ENCODE results near the gene TSPAN5.
"Not testable (repeated sequence)": the region's sequence is repeated elsewhere in the genome, so short reads cannot be mapped to it uniquely, and the experiment has no call there.

The TSPAN5 gene

DNA sequence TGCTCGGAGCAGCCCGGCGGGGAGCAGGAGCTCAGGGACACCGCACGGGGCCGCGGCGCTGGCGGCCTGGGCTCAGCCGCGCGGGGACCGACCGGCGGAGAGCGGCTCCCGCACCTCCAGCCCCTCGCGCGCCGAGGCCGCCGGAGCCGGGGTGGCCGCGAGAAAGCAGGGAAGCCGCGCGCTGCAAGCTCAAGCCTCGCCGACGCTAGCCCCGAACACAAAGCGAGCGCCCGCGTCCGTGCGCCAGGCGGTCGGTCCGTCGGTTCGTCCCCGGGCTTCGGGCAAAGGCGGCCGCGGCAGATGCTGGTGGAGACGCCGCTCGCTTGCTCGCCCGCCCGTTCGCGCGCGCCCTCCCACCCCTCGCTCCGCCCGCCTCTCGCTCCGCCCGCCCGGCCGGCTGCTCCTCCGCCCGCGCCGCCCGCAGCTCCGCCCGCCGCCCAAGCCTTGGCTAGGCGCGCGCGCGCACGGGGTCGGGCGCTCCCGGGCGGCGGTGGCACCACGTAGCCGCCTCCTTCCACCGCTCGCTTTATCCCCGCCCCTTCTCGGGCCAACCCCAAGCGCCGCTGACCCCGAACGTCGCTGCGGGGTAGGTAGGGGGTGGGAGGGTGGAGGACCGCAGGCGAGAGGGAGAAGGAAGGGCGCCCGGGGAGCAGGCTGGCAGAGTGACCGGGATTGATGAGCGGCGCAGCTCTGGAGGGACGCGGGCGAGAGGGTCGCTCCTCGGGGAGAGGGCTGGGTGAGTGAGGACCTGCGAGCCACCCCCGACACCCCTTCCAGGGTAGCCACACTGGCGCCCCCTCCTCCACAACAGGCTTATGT lies at the start of gene TSPAN5:
TSS of gene TSPAN5 (minus strand) at position 325 of the 819 bp plus-strand sequence.
- DNase-seq (ENCODE audit: low spot score): peak; percentile 93

DNA sequence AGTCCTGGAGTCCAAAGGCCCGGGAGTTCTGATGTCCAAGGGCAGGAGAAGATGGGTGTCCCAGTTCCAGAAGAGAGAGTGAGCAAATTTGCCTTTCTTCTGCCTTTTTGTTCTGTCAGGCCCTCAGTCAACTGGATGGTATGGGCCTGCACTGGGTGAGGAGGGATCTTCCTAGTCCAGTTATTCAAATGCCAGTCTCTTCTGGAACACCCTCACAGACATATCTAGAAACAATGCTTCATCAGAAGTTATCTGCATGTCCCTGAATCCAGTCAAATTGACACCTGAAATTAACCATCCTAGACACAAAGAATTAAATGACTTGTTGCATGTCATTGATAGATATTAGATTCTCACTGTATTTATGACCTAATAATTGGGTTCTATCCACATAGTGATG lies 48.5 kb upstream of the TSPAN5 start:
- DNase-seq (ENCODE audit: low spot score): no peak

DNA sequence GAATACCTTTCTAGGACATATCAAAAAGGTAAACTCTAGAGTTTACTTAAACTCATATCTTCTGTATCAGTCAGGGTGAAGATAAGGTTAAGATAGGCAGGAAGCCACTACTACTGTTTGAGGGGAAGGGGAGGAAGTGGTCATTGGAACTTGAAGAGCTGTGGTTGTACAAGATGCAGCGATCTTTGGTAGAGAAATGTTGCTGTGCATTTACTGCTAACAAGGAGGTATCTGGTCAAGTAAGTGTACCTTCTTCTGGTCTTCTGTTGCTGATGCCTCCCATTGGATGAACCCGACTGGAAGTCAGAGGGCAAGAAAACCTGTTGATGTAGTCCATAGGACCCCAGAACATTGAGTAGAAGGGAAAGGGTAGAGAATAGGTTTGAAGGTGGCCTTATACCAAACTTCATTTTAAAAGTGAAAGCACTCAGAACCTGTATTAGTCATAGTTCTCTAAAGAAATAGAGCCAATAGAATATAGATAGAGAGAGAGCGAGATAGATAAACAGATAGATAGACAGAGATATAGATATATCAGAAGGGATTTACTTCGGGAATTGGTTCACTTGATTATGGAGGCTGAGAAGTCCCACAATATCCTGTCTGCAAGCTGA lies 47.9 kb upstream of the TSPAN5 start:
- no peak for DNase-seq (ENCODE audit: low spot score)

DNA sequence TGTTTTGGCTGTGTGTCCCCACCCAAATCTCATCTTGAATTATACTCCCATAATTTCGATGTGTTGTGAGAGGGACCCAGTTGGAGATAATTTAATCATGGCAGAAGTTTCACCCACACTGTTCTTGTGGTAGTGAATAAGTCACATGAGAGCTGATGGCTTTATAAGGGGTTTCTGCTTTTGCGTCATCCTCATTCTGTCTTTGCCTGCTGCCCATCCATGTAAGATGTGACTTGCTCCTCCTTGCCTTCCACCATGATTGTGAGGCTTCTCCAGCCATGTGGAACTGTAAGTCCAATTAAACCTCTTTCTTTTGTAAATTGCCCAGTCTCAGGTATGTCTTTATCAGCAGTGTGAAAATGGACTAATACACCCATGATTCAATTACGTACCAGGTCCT lies 47.2 kb upstream of the TSPAN5 start:
- DNase-seq (ENCODE audit: low spot score): not testable (repeated sequence)

DNA sequence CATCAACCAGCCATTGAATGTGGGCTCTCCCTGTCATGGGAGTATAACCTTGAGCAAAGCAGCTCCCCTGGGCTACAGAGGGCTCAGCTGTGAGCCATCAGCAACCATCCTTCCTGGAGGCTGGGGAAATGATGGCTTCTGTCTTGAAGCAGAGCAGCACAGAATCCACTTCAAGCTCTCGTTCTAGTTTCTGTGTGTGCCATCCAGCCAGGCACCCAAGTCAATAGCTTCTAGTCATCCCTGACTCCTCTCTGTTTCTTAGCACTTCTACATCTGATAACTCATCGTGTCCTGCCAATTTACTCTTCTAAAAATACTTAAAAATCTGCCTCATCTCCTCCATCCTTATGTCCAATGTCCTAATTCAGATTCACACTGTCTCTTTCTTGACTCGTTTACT lies 42.2 kb upstream of the TSPAN5 start:
- no peak for DNase-seq (ENCODE audit: low spot score)

DNA sequence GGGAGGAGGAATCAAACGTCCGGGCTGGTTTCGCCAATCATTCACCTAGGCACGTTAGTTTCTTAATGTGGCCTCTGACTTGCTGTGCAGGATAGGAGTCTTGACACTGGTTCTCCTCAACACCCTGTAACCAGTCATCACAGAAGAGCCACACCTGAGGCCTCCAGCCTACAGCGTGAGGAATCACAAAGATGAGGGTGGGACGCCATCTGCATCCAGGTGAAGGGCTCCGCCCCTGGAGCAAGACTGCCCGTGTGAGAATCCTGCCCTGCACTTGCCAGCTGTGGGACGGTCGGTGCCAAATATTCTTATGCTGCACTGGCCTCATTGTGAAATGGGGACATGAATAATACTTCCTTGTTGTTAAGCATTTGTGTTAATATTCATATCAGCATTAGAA lies 35.7 kb upstream of the TSPAN5 start:
- DNase-seq (ENCODE audit: low spot score): no peak

DNA sequence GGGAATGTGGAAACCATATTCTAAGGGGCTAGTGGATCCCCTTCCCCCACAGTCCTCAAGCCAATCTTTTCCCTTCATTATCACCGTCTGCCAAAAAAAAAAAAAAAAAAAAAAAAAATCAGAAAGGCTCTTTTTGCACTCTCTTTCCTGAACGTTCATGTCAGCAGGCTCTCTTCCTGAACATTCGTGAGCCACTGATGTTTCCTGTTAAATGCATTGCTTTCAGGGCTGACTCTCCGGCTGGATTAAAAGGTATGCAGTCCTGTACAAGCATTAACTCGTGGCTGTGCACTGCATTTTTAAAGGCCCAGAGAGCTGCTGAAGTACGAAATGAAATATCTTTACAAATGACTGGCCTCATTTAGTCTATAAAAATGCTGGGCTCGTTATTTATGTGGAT lies 34.0 kb upstream of the TSPAN5 start:
- DNase-seq (ENCODE audit: low spot score): no peak

DNA sequence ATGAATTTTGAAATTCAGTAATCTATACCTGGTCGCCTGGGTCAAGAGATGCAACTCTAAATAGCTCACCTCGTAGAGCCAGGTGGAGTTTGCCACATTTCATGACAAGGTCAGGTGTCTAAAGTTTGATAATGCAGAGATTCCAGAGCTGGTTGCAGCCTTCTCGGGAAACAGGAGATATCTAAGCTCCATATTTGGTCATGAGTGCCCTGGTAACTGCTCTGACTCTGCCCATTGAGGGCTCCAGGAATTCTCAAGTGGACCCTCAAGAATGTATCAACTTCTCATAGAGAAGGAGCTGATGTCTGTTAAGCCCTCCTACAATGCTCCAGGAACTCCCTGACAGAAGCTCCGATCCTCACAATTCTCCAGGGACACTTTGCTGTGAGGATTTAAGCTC lies 33.2 kb upstream of the TSPAN5 start:
- DNase-seq (ENCODE audit: low spot score): no peak

DNA sequence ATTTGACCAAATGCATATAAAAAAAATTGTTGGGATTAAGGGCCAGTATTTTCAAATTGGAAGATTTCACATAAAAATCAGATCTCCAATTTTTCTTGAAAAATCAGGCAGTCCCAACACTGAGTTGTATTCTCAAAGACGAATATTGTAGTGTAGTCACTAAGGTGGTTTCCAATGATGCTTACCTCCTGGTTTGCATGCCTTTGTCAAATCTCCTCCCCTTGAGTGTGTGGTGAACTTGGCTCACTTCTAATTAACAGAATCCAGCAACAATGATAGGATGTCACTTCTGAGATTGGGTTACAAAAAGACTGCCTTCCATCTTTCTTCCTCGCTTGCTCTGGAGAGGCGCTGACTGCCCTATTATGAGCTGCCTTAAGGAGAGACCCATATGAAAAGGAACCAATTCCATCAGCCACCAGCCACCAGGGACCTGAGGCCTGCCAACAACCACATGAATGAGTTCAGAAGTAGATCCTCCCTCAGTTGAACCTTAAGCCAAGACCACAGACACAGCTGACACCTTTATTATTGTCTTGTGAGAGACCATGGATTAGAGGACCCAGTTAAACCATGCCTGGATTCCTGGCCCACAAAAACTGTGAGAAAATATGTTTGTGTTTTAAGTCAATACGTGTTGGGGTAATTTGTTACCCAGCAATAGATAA lies 31.2 kb upstream of the TSPAN5 start:
- DNase-seq (ENCODE audit: low spot score): no peak

DNA sequence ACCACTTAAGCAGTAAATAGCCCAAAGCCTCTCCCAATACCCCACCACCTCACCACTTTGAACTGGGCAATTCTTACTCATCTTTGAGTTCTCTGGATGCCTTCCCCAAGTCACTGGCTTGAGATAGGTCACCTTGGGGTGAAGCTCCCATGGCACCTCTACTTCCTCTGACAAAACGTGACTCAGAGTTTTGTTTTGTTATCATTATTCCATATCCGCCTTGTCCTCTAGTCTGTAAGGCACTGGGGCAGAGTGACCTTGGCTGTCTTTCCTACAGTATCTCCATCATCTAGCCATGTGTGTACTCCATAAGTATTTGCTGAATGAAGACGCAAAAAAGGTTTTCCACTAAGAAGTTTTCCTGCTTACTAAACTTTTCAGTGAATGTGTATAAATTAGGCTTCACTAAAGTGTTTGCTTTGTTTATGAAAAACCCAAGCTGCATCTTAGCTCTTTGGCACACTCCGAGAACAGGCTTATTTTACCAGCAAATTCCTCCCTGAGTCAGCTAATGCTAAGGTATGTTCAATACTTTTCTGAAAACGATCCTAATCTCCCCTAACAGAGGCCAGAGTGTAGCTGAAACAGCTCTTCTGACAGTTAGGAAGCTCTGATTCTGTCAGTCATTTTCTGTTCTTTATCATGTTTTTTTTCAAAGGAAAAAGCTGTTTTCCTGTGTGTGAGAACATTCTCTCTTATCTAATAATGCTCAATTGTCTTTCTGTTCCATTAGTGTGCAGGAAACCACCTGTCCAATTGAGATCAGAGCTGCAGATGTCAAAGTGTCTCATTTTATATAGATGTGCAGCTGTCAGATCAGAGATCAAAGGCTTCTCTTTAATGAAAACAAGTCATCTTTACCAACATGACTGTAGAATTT lies 30.2 kb upstream of the TSPAN5 start:
- peak; percentile 39 for DNase-seq (ENCODE audit: low spot score)

DNA sequence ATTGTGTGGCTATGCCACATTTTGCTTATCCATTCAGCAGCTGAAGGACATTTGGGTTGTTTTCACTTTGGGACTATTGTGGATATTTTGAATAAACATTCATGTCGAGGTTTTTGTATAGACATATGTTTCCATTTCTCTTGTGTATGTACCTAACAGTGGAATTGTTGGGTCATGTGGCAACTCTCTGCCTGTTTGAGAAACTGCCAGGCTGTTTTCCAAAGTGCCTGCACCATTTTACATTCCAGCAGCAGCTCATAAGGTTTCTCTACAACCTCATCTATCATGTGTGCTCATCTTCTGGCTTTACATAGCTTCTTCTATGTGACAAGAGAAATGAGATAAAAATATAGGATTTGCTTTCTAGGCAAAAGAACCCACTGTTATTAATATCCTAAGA lies 29.5 kb upstream of the TSPAN5 start:
- no peak for DNase-seq (ENCODE audit: low spot score)

DNA sequence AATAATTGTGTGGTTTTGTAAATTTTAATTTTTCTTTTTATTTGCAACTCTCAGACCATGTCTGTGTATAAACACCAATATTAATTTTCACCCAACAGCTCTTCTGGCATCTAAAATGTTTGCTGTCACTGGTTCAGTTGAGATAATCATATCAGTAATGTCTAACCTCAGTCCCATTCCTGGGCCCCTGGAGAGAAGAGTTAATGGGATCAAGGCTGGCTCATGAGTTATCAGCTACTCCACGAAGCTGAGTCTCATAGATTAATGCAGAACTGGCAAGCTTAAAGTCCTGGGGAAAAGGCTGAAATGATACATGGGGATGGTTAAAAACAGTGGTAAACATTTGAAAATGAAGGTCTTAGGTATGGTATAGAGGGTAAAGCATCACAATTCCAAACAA lies 28.4 kb upstream of the TSPAN5 start:
- no peak for DNase-seq (ENCODE audit: low spot score)

DNA sequence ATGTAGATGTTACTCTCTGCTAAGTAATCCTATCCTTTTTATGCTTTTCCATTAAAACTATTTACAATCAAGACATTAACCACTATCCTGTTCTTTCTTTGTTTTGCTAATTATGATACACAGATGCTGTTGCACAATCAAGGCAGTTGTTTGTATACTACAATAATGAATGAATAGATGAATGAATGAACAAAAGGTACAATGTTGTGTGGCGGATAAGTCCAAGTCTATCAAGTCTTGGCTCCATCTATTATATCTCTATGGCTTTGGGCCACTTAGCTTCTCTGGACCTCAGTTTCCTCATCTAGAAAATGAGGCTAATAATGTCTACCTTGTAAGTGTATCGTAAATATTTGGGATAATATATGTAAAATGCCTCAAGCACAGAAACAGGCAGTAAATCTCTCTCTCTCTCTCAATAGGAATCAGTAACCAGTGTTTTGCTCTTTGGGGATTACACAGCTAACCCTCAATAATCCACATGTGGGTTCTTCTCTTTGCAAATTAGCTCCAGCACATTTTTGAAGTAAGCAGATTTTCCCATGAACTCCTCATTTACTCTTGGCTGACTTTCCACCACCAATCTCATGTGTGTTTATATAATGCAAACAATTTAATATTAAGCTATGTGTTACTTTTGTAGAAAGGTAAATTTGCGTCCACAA lies 27.8 kb upstream of the TSPAN5 start:
- no peak for DNase-seq (ENCODE audit: low spot score)

DNA sequence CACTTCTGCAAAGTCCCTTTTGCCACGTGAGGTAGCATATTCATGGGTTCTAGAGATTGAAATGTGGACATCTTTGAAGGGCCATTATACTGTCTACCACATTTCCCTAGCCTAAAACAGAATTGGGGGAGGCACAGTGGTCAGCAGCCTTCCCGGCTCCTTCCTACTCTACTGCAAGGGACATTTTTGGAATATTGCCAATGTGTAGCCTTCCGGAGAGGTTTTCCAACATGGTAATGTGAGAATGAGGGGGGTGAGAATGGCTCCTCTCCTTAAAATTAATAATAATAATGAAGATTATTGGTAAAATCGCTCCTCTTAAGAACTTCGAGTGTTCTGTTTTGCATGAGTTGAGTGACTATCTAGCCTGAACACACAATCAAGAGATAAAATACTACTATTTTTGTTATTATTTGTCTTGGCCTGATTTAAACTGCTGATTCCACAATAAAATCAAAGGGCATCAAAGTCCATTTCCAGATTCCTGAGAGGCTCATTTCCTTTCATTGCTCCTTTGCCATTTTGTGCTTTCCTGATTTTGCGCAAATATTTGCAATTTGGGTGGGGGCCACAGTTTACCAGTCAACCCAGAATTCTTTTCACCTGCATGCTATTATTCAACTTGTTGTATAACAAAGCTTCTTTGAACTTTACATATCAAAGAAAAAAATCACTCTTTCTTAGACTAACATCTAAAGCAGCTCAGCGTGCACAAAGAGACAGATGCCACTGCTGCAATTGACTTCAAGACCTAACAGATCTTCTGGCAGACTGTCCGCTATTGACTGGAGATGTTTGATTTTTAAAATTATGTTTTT lies 27.0 kb upstream of the TSPAN5 start:
- no peak for DNase-seq (ENCODE audit: low spot score)

DNA sequence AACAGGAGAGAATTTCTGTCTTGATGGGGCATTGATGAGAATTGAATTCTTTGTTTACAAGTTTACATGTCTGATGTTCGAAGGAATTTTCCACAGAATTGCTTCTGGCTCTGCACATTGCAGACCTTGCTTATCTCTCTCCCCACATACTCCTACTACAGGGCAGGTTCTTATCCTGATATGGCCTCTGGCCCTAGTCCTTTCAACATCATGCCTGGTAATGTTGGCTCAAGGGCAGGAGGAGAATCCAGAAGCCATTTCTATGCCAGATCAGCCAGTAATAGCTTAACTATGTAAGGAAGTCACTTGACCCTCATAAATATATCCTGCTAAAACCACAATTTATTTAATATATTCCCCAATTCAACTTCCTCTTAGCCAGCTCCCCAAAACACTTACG lies 24.3 kb upstream of the TSPAN5 start:
- peak; percentile 37 for DNase-seq (ENCODE audit: low spot score)

DNA sequence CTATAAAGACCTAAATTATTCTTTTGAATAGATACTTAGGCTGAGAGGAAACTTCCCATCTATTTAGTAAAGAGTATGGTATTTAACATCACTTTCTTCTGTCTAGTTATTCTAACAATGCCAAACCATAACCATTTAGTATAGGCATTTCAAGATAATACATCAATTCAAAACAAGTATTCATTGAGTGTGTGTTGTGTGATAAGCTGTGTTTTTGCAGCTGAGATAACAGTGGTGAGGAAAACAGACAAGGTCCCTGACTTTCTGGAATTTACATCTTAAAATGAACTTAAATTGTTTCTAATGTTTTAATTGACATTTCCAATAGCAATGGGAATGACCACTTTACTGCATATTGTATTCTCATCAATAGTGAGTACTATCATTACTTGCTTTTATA lies 22.4 kb upstream of the TSPAN5 start:
- no peak for DNase-seq (ENCODE audit: low spot score)

DNA sequence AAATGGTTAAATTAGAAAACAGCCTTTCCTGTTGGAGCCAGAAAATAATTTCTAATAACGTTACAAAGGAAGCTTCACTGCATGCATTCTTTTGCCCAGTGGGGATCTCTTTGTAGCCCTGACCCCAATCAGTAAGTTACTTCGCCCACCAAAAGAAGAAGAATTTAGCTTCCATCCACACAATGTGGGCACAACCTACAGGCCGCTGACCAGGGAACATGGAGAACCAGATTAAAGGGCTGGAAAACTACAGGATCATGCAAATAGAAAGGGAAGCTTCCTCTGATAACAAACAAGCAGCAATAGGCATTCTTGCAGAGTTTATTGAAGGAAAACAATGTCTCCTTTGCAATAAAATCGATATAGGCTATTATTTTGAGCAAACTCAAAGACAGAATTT lies 21.3 kb upstream of the TSPAN5 start:
- DNase-seq (ENCODE audit: low spot score): no peak

DNA sequence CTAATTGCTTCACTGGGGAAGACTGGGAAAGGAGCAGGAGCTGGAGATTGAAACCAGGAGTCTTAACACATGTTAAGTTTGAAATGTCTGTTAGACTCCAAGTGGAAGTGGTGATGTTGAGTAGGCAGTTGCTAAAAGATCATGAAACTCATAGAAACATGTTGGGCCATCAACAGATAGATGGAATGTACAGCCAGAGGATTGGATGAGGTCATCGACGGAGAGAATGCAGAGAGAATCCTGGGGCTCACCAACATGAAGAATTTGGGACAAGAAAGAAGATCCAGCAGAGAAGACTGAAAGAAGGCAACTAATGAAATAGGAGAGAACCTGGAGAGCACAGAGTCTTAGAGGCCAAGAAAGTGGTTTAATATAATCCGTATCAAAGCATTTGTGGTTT lies 19.4 kb upstream of the TSPAN5 start:
- DNase-seq (ENCODE audit: low spot score): no peak

DNA sequence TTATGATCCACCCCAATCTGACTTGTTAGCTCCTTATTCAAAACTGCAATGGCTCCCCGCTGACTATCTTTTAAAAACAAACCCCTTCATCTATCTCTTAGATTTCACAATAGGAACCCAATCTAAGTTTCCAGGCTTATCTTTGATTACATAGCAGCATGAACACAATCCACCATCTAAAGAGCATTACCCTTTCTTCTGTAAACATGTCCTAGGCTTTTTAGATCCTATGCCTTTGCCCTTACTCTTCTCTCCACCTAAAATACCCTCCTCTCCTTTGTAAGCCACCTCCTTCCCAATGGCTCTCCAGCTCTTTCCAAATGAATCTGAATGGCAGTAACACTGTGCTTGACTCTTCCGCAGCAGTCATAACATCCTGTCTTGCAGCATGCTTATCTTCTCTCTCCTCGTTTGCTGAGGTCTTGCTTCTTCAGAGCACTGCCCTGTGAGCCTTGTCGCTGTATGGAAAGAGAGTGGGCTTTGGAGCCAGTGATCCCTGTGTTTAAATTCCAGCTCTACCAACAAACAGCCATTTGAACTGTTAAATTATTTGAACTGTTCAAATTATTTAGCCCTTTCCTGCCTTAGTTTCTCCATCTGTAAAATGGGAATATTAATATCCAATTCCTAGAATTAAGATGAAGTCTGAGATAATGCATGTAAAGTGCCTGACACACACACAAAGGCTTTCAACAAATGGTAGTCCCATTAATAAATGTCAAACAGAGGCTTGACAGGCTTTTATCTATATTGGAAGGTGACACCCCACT lies 16.2 kb upstream of the TSPAN5 start:
- DNase-seq (ENCODE audit: low spot score): no peak

DNA sequence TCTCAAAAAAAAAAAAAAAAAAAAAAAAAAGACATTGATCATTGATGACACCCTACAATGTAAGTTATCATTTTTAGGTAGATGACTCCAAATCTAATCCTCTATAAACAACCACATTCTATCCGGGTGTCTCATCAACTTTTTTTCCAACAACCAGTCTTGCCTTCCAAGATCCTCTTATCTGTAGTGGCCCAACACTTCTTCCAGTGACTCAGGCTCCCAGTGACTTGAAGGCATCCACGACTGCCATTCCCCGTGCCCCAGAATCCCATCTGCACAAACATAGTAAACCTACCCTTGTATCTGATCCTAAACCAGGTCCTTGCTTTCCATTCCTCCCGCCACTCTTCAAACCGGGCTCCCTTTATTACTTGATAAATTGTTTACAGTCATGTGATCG lies 15.6 kb upstream of the TSPAN5 start:
- DNase-seq (ENCODE audit: low spot score): no peak

Measured in AG08396 (cell line).